Central memory CD4-positive, alpha-beta T cell (primary cell): ENCODE data around the gene AK8.
A peak's percentile ranks its signal among the peaks of the same experiment; 100 is the strongest.

ENCODE experiments used
- DNase-seq: peaks from one replicate; pipeline ENCODE4 v3.0.0; 2022

Gene AK8

GRCh38 chr9:132769906-132770769 lies 107.9 kb downstream of the AK8 start:
- peak; percentile 57 for DNase-seq

- peak; percentile 51 for DNase-seq
Observed at GRCh38 chr9:132768932-132769905, 108.9 kb downstream of the AK8 start.

- no peak for DNase-seq
Observed at GRCh38 chr9:132763574-132763973, 114.5 kb downstream of the AK8 start.

- DNase-seq = no peak
Observed at GRCh38 chr9:132762896-132763295, 115.2 kb downstream of the AK8 start.

- DNase-seq = no peak
Observed at GRCh38 chr9:132761602-132762001, 116.5 kb downstream of the AK8 start.

GRCh38 chr9:132760057-132760456 lies 118.0 kb downstream of the AK8 start:
- no peak for DNase-seq

GRCh38 chr9:132757016-132757415 lies 121.1 kb downstream of the AK8 start:
- DNase-seq = no peak

GRCh38 chr9:132756214-132756845 lies 121.8 kb downstream of the AK8 start:
- DNase-seq = no peak

GRCh38 chr9:132755096-132755495 lies 123.0 kb downstream of the AK8 start:
- no peak for DNase-seq

GRCh38 chr9:132754236-132754635 lies 123.8 kb downstream of the AK8 start:
- DNase-seq = no peak

- no peak for DNase-seq
Observed at GRCh38 chr9:132753593-132753880, 124.5 kb downstream of the AK8 start.

- DNase-seq = no peak
Observed at GRCh38 chr9:132752877-132753592, 125.0 kb downstream of the AK8 start.

- no peak for DNase-seq
Observed at GRCh38 chr9:132750668-132751067, 127.4 kb downstream of the AK8 start.

- no peak for DNase-seq
Observed at GRCh38 chr9:132749306-132749705, 128.8 kb downstream of the AK8 start.

GRCh38 chr9:132748450-132748849 lies 129.6 kb downstream of the AK8 start:
- DNase-seq = no peak

GRCh38 chr9:132745756-132746709 lies 132.1 kb downstream of the AK8 start:
- no peak for DNase-seq

GRCh38 chr9:132744881-132745755 lies 133.0 kb downstream of the AK8 start:
- no peak for DNase-seq

- DNase-seq = no peak
Observed at GRCh38 chr9:132743931-132744479, 134.1 kb downstream of the AK8 start.

GRCh38 chr9:132742821-132743311 lies 135.2 kb downstream of the AK8 start:
- DNase-seq = no peak
